ENCODE measurements around the gene DGKB. TPM values are rescaled to one million over a fixed set of nuclear protein-coding genes. Genes with fewer than 3 reads are reported as not detected.

Gene DGKB
- total RNA-seq, 1 experiment from 2014 or later: not detected

DNA sequence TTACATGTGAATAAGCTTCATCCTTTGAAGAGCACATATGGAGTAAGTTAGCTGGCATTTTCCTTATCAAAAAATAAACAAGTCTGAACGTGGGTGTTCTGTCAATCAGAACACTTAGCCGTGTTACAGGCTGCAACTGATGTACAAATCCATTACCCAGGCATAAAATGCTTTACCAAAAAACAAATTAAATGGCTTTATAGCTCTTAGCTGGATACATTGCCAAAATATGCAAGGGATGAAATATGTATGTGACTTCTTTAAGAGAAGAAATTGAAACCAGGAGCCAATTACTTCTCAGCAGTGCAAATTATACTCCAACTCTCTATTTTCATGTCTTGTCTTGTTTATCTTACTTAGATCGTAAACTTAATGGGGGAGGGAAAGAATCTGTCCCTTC is 214.8 kb downstream of the DGKB start:
- TF ChIP-seq TCF7L2 (IDR thresholded peaks at IDR 0.05; ENCODE audit: low read depth, low read length) (no peak), SIN3A (IDR thresholded peaks at IDR 0.05; ENCODE audit: borderline replicate concordance, insufficient read depth, low read depth, low read length) (no peak), POLR2AphosphoS5 (IDR thresholded peaks at IDR 0.05; ENCODE audit: low read depth, low read length) (no peak)
- TF ChIP-seq, protein P1, sequence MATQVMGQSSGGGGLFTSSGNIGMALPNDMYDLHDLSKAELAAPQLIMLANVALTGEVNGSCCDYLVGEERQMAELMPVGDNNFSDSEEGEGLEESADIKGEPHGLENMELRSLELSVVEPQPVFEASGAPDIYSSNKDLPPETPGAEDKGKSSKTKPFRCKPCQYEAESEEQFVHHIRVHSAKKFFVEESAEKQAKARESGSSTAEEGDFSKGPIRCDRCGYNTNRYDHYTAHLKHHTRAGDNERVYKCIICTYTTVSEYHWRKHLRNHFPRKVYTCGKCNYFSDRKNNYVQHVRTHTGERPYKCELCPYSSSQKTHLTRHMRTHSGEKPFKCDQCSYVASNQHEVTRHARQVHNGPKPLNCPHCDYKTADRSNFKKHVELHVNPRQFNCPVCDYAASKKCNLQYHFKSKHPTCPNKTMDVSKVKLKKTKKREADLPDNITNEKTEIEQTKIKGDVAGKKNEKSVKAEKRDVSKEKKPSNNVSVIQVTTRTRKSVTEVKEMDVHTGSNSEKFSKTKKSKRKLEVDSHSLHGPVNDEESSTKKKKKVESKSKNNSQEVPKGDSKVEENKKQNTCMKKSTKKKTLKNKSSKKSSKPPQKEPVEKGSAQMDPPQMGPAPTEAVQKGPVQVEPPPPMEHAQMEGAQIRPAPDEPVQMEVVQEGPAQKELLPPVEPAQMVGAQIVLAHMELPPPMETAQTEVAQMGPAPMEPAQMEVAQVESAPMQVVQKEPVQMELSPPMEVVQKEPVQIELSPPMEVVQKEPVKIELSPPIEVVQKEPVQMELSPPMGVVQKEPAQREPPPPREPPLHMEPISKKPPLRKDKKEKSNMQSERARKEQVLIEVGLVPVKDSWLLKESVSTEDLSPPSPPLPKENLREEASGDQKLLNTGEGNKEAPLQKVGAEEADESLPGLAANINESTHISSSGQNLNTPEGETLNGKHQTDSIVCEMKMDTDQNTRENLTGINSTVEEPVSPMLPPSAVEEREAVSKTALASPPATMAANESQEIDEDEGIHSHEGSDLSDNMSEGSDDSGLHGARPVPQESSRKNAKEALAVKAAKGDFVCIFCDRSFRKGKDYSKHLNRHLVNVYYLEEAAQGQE (IDR thresholded peaks at IDR 0.05; ENCODE audit: insufficient read depth in 1 of 2, low read depth in 2 of 2, low read length in 1 of 2): no peak
- TF ChIP-seq, protein P2, sequence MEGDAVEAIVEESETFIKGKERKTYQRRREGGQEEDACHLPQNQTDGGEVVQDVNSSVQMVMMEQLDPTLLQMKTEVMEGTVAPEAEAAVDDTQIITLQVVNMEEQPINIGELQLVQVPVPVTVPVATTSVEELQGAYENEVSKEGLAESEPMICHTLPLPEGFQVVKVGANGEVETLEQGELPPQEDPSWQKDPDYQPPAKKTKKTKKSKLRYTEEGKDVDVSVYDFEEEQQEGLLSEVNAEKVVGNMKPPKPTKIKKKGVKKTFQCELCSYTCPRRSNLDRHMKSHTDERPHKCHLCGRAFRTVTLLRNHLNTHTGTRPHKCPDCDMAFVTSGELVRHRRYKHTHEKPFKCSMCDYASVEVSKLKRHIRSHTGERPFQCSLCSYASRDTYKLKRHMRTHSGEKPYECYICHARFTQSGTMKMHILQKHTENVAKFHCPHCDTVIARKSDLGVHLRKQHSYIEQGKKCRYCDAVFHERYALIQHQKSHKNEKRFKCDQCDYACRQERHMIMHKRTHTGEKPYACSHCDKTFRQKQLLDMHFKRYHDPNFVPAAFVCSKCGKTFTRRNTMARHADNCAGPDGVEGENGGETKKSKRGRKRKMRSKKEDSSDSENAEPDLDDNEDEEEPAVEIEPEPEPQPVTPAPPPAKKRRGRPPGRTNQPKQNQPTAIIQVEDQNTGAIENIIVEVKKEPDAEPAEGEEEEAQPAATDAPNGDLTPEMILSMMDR (IDR thresholded peaks at IDR 0.05): no peak

DNA sequence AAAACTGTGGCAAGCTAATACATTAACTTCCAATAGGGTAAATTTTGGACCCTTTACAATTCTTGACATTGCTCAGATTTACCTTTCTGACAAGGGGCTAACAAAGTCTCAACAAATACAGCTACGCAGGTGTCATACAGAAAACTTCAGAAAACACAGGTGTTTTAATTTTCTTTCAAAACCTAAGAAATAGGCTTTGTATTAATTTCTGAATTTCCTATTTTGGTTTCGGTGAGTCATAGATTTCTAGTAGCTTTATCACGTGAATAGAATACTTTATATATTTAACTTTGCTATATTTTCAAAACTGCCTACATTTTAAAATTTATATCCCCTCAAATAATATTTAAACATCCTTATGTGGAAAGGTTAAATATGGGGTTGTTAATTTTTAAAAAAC is 215.3 kb downstream of the DGKB start:
- H3K36me3 ChIP-seq (ENCODE audit: control insufficient read depth, insufficient read depth, low read length): no peaks in the 10 kb centered on the region
- no peak overlapping the region for H3K4me3 ChIP-seq (ENCODE audit: low read depth in 2 of 2, low read length in 2 of 2)
- ATAC-seq (no peak), DNase-seq (ENCODE audit: low read depth, low spot score) (no peak)
- intact Hi-C loops (cut with micrococcal nuclease; ENCODE audit: unreplicated experiment): no loop called here
- TF ChIP-seq, protein P2 (IDR thresholded peaks at IDR 0.05): no peak
- TF ChIP-seq TCF7L2 (IDR thresholded peaks at IDR 0.05; ENCODE audit: low read depth, low read length): no peak
- TF ChIP-seq, protein P1 (IDR thresholded peaks at IDR 0.05; ENCODE audit: insufficient read depth in 1 of 2, low read depth in 2 of 2, low read length in 1 of 2): no peak
- TF ChIP-seq POLR2AphosphoS5 (IDR thresholded peaks at IDR 0.05; ENCODE audit: low read depth, low read length): no peak
- no peak for TF ChIP-seq SIN3A (IDR thresholded peaks at IDR 0.05; ENCODE audit: borderline replicate concordance, insufficient read depth, low read depth, low read length)
- ChIA-PET CTCF (no interaction called here), POLR2A (no interaction called here)
- BruUV-seq (replicated peaks): no TSS peak
- in situ Hi-C loops (cut with HindIII; ENCODE audit: low pct_unique_long_range_greater_than_20kb, low sequenced_read_pairs): no loop called here
- H3K27me3 ChIP-seq (ENCODE audit: control insufficient read depth, insufficient read depth, low read length): no peaks in the 10 kb centered on the region
- no peaks in the 10 kb centered on the region for H3K4me1 ChIP-seq (ENCODE audit: control insufficient read depth, insufficient read depth, low read length)
- no peaks in the 10 kb centered on the region for H3K9me3 ChIP-seq (ENCODE audit: control insufficient read depth, insufficient read depth, low read depth, low read length)
- H3K27ac ChIP-seq (ENCODE audit: low read length): no peak overlapping the region

More for the DNA sequence above, 214.8 kb downstream of the DGKB start:
- ChIA-PET POLR2A (no interaction called here), CTCF (no interaction called here)
- no peaks in the 10 kb centered on the region for H3K27me3 ChIP-seq (ENCODE audit: control insufficient read depth, insufficient read depth, low read length)
- intact Hi-C loops (cut with micrococcal nuclease; ENCODE audit: unreplicated experiment) (no loop called here), in situ Hi-C loops (cut with HindIII; ENCODE audit: low pct_unique_long_range_greater_than_20kb, low sequenced_read_pairs) (no loop called here)
- DNase-seq (ENCODE audit: low read depth, low spot score) (no peak), ATAC-seq (no peak)
- no TSS peak for BruUV-seq (replicated peaks)
- no peak overlapping the region for H3K4me3 ChIP-seq (ENCODE audit: low read depth in 2 of 2, low read length in 2 of 2)
- no peaks in the 10 kb centered on the region for H3K36me3 ChIP-seq (ENCODE audit: control insufficient read depth, insufficient read depth, low read length)
- no peak overlapping the region for H3K27ac ChIP-seq (ENCODE audit: low read length)
- H3K9me3 ChIP-seq (ENCODE audit: control insufficient read depth, insufficient read depth, low read depth, low read length): no peaks in the 10 kb centered on the region
- H3K4me1 ChIP-seq (ENCODE audit: control insufficient read depth, insufficient read depth, low read length): no peaks in the 10 kb centered on the region
